ENCODE results near the gene BCAR3.

Gene BCAR3

DNA sequence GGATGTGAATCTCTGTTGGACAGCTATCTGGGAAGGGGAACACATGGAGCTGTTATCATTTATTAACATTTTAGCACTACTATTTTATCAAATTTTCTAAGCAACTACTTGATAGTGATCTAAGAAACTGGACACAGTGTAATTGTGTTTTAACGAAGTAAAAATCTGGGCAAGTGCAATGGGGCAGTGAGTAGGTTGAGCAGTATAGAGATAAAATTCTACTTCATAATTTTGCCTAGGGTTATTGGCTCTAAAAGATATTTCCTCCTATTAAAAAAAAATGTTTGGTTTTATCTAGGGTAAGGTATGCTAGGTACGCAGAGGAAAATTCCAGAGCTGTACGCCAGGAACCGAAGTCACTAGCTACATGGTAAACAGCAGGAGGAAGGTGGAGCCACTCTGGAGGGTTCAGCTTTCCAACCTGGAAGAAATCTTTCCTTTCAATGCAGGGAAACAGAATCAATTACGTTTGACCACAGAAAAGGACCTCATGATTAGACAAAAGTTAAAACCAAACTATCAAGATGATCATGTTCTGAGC is 43.3 kb downstream of the BCAR3 start:
- DNase-seq (ENCODE audit: low read depth) = no peak

DNA sequence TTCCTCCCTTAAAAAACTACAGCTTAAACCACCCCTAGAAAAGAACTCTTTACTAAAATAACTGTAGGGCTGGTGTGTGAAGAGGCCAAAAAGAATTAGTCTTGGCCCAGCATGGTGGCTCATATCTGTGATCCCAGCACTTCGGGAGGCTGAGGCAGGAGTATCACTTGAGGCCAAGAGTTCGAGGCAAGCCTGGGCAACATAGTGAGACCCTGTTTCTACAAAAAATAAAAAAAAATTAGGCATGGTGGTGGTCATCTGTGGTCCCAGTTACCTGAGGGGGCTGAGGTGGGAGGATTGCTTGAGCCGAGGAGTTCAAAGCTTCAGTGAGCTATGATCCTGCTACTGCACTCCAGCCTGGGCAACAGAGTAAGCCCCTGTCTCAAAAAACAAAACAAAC is 44.9 kb downstream of the BCAR3 start:
- DNase-seq (ENCODE audit: low read depth) = no peak

DNA sequence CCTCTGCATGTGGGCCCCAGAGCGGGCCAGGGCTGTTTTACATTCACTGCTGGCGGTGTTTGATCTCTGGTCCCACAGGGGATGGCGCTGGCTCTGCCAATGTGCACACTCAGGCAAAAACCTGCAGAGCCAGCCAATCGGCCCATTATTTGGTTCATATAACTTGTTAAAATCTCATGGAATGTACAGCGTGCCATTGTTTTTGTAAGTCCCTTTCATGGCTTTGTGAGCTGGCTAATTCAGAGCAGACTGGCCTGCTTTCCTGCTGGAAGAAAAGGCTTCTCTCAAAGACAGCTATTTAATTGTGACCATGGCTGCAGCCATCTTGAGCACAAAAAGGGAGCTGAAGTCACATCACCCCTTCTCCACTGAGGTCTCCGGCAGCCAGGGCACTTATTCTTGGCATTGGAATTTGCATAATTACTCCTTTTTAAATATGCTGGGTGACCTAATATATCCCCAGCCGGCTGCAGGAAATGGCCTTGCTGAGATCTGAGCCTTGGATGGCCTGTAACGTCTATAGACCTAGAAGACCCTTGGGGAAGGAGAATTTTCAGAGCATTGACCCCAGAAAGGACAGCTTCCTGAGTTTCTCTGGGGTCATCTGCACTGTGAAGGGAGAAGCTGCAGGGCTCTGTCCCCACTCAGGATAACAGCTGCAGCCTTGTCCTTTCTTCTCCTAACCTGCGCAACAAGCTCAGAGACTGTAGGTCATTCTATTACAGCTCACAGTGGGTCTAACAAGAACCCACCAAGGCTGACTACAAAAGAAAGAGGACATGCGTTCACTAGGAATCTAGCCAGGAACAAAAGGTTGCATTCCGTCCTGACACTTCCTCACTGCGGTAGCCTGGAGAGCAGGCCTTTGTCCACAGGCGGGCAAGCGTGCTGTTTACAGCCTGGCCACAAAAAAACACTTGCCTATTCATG is 45.8 kb downstream of the BCAR3 start:
- DNase-seq (ENCODE audit: low read depth) = no peak

- DNase-seq (ENCODE audit: low read depth) = no peak
These were observed 48.3 kb downstream of the BCAR3 start for GRCh38 chr1:93633313-93633712.

DNA sequence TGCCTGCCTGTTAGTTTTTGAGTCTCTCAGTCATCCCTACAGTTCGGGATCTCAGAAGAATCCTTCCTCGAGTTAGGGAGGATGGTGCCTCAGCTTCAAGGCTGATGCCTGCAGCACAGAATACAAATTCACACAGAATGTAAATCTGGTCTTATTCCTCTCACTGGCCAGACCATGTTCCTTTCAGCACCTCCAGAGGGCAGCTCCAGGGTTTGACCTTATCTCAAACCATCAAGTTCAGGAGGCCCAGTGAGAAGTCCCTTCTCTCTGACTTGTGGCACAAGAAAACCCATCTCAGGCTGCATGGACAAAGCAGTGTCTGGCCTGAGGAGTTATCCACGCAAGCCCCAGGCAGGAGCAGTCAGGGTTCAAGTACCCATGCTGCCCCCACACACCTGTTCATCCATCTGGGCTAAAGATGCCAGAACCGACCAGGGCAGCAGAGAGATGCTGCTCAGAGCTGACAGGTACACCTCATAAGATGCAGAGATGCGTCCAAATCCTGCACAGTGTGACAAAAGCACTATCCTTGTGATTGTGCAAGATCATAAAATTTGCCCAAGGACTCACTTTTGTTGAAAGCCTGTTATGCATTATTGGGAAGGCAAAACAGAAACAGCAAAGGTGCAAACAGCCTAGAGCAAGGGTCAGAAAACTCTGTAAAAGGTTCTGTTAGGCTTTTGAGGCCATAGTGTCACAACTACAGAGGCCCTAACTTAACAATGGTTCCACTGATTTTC is 49.8 kb downstream of the BCAR3 start:
- DNase-seq (ENCODE audit: low read depth) = no peak

- DNase-seq (ENCODE audit: low read depth) = no peak
These were observed 51.5 kb downstream of the BCAR3 start for GRCh38 chr1:93630168-93630567.

GRCh38 chr1:93629101-93630059 is 52.3 kb downstream of the BCAR3 start:
- peak; percentile 58 for DNase-seq (ENCODE audit: low read depth)

DNA sequence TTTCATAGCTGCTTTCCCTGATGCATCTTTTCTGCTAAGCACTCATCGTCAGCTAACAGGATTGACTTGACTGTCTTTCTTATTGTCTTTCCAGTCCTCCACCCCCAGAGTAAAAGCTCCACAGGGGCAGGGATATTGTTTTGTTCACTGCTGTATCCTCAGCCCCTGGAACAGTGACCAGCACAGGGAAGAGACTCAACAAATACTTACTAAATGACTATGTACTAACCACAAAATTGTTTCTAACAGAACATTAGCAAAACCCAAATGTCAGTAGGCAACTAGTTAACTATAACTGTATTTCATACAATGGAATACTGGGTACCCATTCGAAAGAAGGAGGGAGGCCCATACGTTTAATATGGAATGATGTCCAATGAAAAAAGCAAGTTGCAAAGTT is 53.0 kb downstream of the BCAR3 start:
- DNase-seq (ENCODE audit: low read depth) = no peak

DNA sequence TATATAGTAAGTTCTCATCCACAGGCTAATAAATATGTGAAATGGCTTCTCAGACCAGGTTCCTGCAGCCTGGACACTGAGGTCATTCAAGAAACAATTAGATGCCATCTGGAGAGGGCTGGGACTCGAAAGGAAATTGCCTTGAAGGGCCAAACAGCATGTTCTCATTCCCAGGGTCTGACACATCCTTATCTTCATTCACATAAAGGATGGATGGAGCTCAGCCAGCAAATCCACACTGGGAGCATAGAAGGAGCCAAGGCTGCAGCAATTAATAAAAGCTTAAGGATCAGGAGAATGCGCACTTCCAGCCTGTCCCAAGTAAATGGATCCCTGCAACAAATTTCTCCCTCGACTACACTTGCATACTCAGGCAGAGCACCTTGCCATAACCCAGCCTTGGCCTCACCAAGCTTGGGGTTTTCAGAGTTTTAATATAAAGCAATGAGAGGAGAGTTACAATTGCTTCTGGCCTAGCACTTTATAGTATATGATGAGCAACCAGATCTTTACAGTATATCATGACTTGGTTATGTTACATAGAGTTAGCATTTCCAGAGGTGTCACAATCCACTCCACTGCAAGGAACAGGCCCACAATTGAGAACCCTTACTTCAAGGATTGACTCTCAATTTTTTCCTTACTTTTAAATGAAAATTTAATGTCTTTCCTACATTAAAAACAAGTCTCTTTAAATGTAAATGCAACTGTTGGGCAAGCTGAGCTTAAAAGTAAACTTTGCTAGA is 55.9 kb downstream of the BCAR3 start:
- no peak for DNase-seq (ENCODE audit: low read depth)

GRCh38 chr1:93623875-93624274 is 57.8 kb downstream of the BCAR3 start:
- peak; percentile 50 for DNase-seq (ENCODE audit: low read depth)

- DNase-seq (ENCODE audit: low read depth) = no peak
These were observed 58.2 kb downstream of the BCAR3 start for GRCh38 chr1:93623436-93623835.

GRCh38 chr1:93621246-93621645 is 60.4 kb downstream of the BCAR3 start:
- no peak for DNase-seq (ENCODE audit: low read depth)

GRCh38 chr1:93620841-93621210 is 60.8 kb downstream of the BCAR3 start:
- DNase-seq (ENCODE audit: low read depth) = no peak

DNA sequence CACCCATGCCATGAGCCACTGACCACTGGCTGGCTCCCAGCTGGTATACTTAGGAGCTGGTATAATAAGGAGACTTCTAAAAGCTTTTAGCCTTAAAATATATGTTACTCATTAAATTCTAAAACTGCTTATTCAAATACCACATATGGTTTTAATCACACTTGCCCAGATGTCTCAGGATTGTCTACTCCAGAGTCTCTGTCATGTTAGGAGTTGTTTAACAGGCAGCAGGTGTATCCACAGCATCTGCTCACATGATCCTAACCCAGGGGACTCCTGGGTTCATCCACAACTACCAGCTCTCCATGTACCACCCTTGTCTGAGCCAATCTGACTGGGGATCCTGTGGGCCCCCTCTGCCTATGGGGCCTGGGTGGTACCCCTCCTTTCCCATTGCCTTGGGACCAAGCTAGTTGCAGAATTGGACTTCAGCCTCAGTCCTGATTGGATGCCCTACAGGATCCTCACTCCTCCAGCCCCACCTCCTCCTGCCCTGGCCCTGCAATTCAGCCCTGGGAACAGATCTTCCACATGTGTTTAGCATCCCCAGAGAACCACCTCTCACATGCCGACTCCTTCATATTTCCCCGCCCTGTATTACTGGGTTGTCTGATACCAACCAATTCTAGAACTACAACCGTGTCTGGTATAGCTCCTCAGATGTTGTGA is 61.3 kb downstream of the BCAR3 start:
- no peak for DNase-seq (ENCODE audit: low read depth)

DNA sequence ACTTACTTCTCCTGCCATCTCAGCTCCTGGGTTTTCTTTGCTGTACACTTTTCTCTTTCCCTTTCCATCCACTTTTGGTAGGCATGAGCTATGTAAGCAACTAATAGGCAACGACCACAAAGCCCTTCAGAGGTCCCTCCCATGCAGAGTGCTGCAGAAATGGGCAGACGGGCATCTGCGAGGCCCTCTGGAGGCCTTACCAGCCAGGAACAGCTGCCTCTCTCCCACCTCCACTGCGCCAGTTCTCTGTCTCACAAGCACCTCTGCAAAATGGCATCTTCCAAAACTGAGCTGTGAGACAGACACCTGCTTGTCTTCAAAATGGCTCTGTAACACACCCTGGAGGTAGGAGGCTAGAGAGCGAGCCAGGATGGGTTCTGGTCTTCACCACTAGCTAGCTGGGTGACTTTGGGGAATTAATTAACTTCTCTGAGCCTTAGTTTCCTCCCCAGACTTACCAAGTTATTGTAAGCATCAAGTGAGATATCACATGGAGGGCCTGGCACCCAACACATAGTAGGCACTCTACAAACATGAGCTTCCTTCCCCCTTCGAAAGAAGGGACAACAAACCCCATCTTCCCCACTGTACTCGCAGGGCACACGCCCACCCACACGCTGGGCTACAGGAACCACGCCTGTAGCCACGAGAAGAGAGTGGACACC is 62.0 kb downstream of the BCAR3 start:
- DNase-seq (ENCODE audit: low read depth) = no peak

DNA sequence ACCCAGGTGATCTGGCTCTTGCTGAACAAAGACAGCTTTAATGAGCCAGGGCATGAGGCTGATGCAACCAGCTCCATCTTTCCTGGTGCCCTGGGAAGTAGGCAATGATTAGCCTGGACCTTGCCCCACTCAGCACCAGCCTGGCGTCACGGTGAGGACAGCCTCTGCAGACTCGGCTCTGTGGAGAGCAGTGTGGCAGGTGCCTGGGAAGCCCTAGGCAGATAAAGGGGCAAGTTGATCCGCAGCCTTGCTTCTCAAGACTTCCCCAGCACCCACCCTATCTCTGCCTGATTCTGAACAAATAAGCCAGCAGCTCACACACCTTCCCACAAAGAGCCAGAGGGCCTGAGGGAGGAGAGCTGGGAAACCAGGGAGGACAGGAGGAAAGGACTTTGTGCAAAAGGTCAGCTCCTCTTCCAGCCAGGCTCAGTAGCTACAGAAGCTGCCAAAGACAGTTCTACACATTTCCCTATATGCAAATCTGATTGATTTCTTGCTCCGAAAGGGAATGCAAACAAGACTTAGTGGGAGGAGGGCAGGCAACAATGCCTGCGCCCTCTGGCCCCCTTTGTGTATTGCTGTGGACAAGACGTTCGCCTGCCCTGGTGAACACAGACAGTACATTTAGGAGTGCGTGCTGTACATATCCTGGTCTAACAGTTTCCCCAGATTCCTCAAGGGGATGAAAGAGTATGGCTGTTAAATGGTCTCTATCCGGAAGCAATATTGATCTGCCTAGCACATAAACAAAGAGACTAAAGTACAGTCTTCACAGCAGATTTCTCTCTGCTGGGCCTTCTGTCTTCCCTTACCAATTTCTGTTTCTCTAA is 63.8 kb downstream of the BCAR3 start:
- DNase-seq (ENCODE audit: low read depth) = no peak

DNA sequence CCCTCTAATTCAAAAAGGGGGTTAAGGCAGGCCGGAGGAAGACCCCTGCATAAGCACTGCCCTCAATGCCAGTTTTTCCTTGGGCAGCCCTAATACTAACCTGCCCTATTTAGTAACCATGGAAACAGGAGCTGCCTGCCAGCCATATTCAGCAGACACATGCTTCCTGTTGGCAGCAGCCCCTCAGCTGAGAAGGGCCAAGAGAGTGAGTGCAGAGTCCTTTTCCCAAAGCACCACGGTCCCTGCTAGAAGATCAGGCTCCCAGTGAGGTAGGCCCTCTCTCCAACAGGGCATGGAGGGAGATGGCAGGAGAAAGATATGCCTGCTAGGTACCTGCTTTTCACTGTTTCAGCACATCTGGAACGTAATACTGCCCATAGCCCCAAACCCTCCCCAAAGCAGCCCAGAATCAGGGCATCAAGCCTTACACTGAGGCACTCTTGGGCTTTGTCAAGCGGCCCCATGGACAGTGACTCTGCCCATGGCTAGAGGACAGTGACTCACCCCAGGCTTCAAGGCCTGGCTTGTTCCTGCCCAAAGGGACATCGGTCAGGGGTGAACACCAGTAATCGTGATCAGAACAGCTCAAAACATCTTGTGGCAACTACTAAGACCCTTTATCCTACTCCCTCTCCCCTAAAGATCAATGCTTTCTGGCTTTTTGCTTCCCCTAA is 64.5 kb downstream of the BCAR3 start:
- no peak for DNase-seq (ENCODE audit: low read depth)

DNA sequence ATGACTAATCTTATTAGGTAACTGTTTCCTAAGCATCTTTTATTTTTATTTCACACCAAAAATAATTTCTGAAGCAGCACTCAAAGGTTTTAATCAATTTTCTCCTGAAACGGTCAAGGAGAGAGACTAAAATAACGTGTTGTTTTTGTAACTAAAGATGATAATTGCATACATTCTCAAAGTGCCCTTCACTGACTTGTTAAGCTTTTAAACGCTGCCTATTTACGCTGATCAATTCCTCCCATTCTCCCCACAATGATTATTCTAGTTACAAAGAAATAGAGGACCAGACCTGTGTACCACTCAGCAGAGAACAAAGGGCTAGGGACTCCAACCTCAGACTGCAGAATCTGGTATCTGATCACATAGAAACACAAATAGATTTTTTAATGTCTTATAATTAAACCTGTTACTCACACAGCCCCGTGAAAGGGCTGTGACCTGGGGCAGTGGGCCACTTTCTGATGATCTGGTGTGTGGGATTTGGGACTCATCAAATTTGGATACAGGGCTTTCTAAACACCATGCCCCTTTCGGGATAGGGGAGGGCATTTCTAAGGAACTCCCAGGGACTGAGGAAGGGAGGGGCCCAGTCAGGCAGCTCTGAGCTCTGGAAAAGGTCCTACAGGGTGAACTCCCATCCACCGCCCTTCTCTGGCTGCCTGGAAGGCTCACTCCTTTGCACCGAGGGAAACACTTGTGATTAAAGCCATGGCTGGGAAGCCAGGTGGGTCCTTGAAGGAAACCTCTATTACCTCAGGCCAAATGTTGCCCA is 65.2 kb downstream of the BCAR3 start:
- DNase-seq (ENCODE audit: low read depth) = no peak
